Loucy (cell line): ENCODE data around the gene DGKI.

Source experiments
- H2AFZ ChIP-seq: fragments of 200-600 bp; sonication (generic); 2 replicates; pipeline ENCODE4 v1.6.0; 2016; ENCODE audit warnings: antibody characterized with exemption, mild to moderate bottlenecking, low read length, moderate library complexity
- H3F3A ChIP-seq: fragments of 200-600 bp; 2 replicates; pipeline ENCODE4 v1.6.0; 2016; ENCODE audit warnings: antibody characterized with exemption, low read depth, mild to moderate bottlenecking
- H3K27me3 ChIP-seq: fragments of 200-600 bp; sonication (generic); 2 replicates; pipeline ENCODE4 v1.6.1; 2014; ENCODE audit warnings: low read length, mild to moderate bottlenecking; ENCODE audit not compliant: insufficient read depth, poor library complexity, severe bottlenecking
- H3K36me3 ChIP-seq: fragments of 200-600 bp; sonication (generic); 2 replicates; pipeline ENCODE4 v1.6.1; 2016; ENCODE audit warnings: low read length; ENCODE audit not compliant: insufficient read depth
- H3K4me1 ChIP-seq: fragments of 200-600 bp; sonication (generic); 2 replicates; pipeline ENCODE4 v1.5.1; 2014; ENCODE audit warnings: low read length, mild to moderate bottlenecking; ENCODE audit not compliant: insufficient read depth, poor library complexity, severe bottlenecking
- H3K4me2 ChIP-seq: fragments of 200-600 bp; sonication (generic); 2 replicates; pipeline ENCODE4 v1.6.0; 2014; ENCODE audit warnings: antibody characterized with exemption, low read length, low read depth, mild to moderate bottlenecking; ENCODE audit not compliant: poor library complexity, severe bottlenecking
- H3K4me3 ChIP-seq: fragments of 200-600 bp; sonication (generic); 2 replicates; pipeline ENCODE4 v1.5.1; 2014; ENCODE audit warnings: low read length, mild to moderate bottlenecking, mixed read lengths; ENCODE audit not compliant: poor library complexity, severe bottlenecking
- H3K79me2 ChIP-seq: fragments of 200-600 bp; sonication (generic); 2 replicates; pipeline ENCODE4 v1.6.1; 2014; ENCODE audit warnings: low read length; ENCODE audit not compliant: insufficient read depth
- H3K9ac ChIP-seq: fragments of 200-600 bp; sonication (generic); 2 replicates; pipeline ENCODE4 v1.6.0; 2014; ENCODE audit warnings: mild to moderate bottlenecking, low read depth, low read length, moderate library complexity; ENCODE audit not compliant: poor library complexity, severe bottlenecking
- H3K9me2 ChIP-seq: fragments of 200-600 bp; sonication (generic); replicated peaks from 2 replicates; pipeline ENCODE4 v1.6.1; 2016; ENCODE audit warnings: low read depth, low read length, mixed read lengths
- H3K9me3 ChIP-seq: fragments of 200-600 bp; sonication (generic); 2 replicates; pipeline ENCODE4 v1.6.1; 2014; ENCODE audit warnings: mild to moderate bottlenecking, antibody characterized with exemption, low read length, low read depth; ENCODE audit not compliant: insufficient read depth
- H4K20me1 ChIP-seq: fragments of 200-600 bp; sonication (generic); 2 replicates; pipeline ENCODE4 v1.6.0; 2014; ENCODE audit warnings: antibody characterized with exemption, low read length, mild to moderate bottlenecking; ENCODE audit not compliant: insufficient read depth, poor library complexity, severe bottlenecking
- EZH2phosphoT487 ChIP-seq: fragments of 200-600 bp; IDR thresholded peaks from 2 replicates; pipeline ENCODE4 v1.6.1; 2018; ENCODE audit warnings: antibody characterized with exemption, mild to moderate bottlenecking, moderate library complexity, borderline replicate concordance
- TF ChIP-seq, protein P1 (sequence below): fragments of 200-600 bp; sonication (generic); conservative IDR thresholded peaks from 2 replicates; pipeline ENCODE4 v1.5.1; 2014; ENCODE audit warnings: mild to moderate bottlenecking, antibody characterized with exemption, low read length

The DGKI gene

GRCh38 chr7:137601642-137602041 is 245.1 kb downstream of the DGKI start:
- H3K9me2 ChIP-seq, result no peaks in the 10 kb centered on the region

DNA sequence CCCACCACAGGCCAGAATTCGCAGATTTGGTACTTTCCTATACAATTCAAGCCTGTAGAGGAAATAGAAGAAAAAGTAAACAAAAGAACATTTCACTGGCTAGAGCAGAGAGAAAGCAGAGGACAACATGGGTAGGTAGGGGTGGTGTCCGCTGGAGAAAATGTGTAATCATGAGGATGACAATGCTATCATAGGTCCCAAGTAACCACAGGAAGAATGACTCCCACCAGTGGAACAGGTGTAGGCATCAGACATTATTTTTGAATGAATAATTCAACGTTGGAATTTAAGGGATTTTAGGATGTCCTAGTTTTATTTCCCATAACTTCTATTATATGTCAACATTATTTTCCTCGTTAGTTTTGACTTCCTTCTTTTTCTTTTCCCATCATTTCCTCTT is 248.9 kb downstream of the DGKI start:
- no peaks in the 10 kb centered on the region for H3K4me1 ChIP-seq
- H3K27me3 ChIP-seq, result no peaks in the 10 kb centered on the region
- TF ChIP-seq, protein P1, sequence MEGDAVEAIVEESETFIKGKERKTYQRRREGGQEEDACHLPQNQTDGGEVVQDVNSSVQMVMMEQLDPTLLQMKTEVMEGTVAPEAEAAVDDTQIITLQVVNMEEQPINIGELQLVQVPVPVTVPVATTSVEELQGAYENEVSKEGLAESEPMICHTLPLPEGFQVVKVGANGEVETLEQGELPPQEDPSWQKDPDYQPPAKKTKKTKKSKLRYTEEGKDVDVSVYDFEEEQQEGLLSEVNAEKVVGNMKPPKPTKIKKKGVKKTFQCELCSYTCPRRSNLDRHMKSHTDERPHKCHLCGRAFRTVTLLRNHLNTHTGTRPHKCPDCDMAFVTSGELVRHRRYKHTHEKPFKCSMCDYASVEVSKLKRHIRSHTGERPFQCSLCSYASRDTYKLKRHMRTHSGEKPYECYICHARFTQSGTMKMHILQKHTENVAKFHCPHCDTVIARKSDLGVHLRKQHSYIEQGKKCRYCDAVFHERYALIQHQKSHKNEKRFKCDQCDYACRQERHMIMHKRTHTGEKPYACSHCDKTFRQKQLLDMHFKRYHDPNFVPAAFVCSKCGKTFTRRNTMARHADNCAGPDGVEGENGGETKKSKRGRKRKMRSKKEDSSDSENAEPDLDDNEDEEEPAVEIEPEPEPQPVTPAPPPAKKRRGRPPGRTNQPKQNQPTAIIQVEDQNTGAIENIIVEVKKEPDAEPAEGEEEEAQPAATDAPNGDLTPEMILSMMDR, result no peak
- no peak for TF ChIP-seq EZH2phosphoT487
- H3K9me2 ChIP-seq, result no peaks in the 10 kb centered on the region
- H3K4me2 ChIP-seq, result no peak overlapping the region
- H3K9me3 ChIP-seq, result no peaks in the 10 kb centered on the region
- H2AFZ ChIP-seq, result no peak overlapping the region
- H3K79me2 ChIP-seq, result no peaks in the 10 kb centered on the region
- H3K9ac ChIP-seq, result no peak overlapping the region
- H4K20me1 ChIP-seq, result no peaks in the 10 kb centered on the region
- no peaks in the 10 kb centered on the region for H3K36me3 ChIP-seq
- no peaks in the 10 kb centered on the region for H3F3A ChIP-seq
- no peak overlapping the region for H3K4me3 ChIP-seq

More at GRCh38 chr7:137601642-137602041, 245.1 kb downstream of the DGKI start:
- Histone ChIP-seq H3K4me1 (no peaks in the 10 kb centered on the region), H2AFZ (no peak overlapping the region), H3K9ac (no peak overlapping the region), H3K79me2 (no peaks in the 10 kb centered on the region), H3K36me3 (no peaks in the 10 kb centered on the region), H3K9me3 (no peaks in the 10 kb centered on the region), H4K20me1 (no peaks in the 10 kb centered on the region), H3F3A (no peaks in the 10 kb centered on the region), H3K4me2 (no peak overlapping the region), H3K4me3 (no peak overlapping the region), H3K27me3 (no peaks in the 10 kb centered on the region)
- no peak for TF ChIP-seq EZH2phosphoT487
- TF ChIP-seq, protein P1, result no peak

DNA sequence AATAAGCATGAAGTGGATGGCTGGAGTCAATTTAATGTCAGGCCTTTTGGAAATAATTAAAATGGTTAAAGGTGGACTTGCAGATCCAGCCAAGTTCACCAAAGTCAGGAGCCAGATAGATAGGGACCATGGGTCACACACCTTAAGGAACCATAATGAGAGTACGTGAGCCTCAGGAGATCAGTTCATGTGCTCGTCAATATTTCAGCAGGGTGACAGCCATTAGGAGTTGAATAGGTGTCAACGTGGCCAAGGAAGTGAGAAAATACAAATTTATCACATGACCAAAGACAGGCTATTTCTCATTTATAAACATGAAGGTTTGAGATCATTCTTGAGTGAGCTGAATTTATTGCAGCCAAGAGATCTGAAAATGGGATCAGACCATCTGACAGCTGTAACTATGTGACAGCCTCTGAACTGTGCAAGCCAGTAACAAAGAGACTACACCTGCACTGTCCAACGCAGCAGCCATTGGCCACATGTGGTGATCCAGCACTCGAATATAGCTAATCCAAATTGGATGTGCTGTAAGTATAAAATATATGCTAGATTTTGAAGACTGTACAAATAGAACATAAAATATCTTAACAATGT is 253.6 kb downstream of the DGKI start:
- H3F3A ChIP-seq, result no peaks in the 10 kb centered on the region
- H3K9me3 ChIP-seq, result no peaks in the 10 kb centered on the region
- no peak overlapping the region for H3K4me3 ChIP-seq
- no peaks in the 10 kb centered on the region for H3K27me3 ChIP-seq
- H3K9ac ChIP-seq, result no peak overlapping the region
- H4K20me1 ChIP-seq, result no peaks in the 10 kb centered on the region
- H3K79me2 ChIP-seq, result no peaks in the 10 kb centered on the region
- no peaks in the 10 kb centered on the region for H3K9me2 ChIP-seq
- no peak for TF ChIP-seq EZH2phosphoT487
- TF ChIP-seq, protein P1, result no peak
- H3K4me2 ChIP-seq, result no peak overlapping the region
- no peaks in the 10 kb centered on the region for H3K36me3 ChIP-seq
- no peak overlapping the region for H2AFZ ChIP-seq
- H3K4me1 ChIP-seq, result no peaks in the 10 kb centered on the region
